Loucy (cell line): Measurements from ENCODE around the gene NHLRC4.

ENCODE experiments used
- H2AFZ ChIP-seq: fragments of 200-600 bp; sonication (generic); 2 replicates; pipeline ENCODE4 v1.6.0; 2016; ENCODE audit warnings: antibody characterized with exemption, mild to moderate bottlenecking, low read length, moderate library complexity
- H3F3A ChIP-seq: fragments of 200-600 bp; 2 replicates; pipeline ENCODE4 v1.6.0; 2016; ENCODE audit warnings: antibody characterized with exemption, low read depth, mild to moderate bottlenecking
- H3K27me3 ChIP-seq: fragments of 200-600 bp; sonication (generic); 2 replicates; pipeline ENCODE4 v1.6.1; 2014; ENCODE audit warnings: low read length, mild to moderate bottlenecking; ENCODE audit not compliant: insufficient read depth, poor library complexity, severe bottlenecking
- H3K36me3 ChIP-seq: fragments of 200-600 bp; sonication (generic); 2 replicates; pipeline ENCODE4 v1.6.1; 2016; ENCODE audit warnings: low read length; ENCODE audit not compliant: insufficient read depth
- H3K4me1 ChIP-seq: fragments of 200-600 bp; sonication (generic); 2 replicates; pipeline ENCODE4 v1.5.1; 2014; ENCODE audit warnings: low read length, mild to moderate bottlenecking; ENCODE audit not compliant: insufficient read depth, poor library complexity, severe bottlenecking
- H3K4me2 ChIP-seq: fragments of 200-600 bp; sonication (generic); 2 replicates; pipeline ENCODE4 v1.6.0; 2014; ENCODE audit warnings: antibody characterized with exemption, low read length, low read depth, mild to moderate bottlenecking; ENCODE audit not compliant: poor library complexity, severe bottlenecking
- H3K4me3 ChIP-seq: fragments of 200-600 bp; sonication (generic); 2 replicates; pipeline ENCODE4 v1.5.1; 2014; ENCODE audit warnings: low read length, mild to moderate bottlenecking, mixed read lengths; ENCODE audit not compliant: poor library complexity, severe bottlenecking
- H3K79me2 ChIP-seq: fragments of 200-600 bp; sonication (generic); 2 replicates; pipeline ENCODE4 v1.6.1; 2014; ENCODE audit warnings: low read length; ENCODE audit not compliant: insufficient read depth
- H3K9ac ChIP-seq: fragments of 200-600 bp; sonication (generic); 2 replicates; pipeline ENCODE4 v1.6.0; 2014; ENCODE audit warnings: mild to moderate bottlenecking, low read depth, low read length, moderate library complexity; ENCODE audit not compliant: poor library complexity, severe bottlenecking
- H3K9me2 ChIP-seq: fragments of 200-600 bp; sonication (generic); replicated peaks from 2 replicates; pipeline ENCODE4 v1.6.1; 2016; ENCODE audit warnings: low read depth, low read length, mixed read lengths
- H3K9me3 ChIP-seq: fragments of 200-600 bp; sonication (generic); 2 replicates; pipeline ENCODE4 v1.6.1; 2014; ENCODE audit warnings: mild to moderate bottlenecking, antibody characterized with exemption, low read length, low read depth; ENCODE audit not compliant: insufficient read depth
- H4K20me1 ChIP-seq: fragments of 200-600 bp; sonication (generic); 2 replicates; pipeline ENCODE4 v1.6.0; 2014; ENCODE audit warnings: antibody characterized with exemption, low read length, mild to moderate bottlenecking; ENCODE audit not compliant: insufficient read depth, poor library complexity, severe bottlenecking
- EZH2phosphoT487 ChIP-seq: fragments of 200-600 bp; IDR thresholded peaks from 2 replicates; pipeline ENCODE4 v1.6.1; 2018; ENCODE audit warnings: antibody characterized with exemption, mild to moderate bottlenecking, moderate library complexity, borderline replicate concordance
- TF ChIP-seq, protein P1 (sequence below): fragments of 200-600 bp; sonication (generic); conservative IDR thresholded peaks from 2 replicates; pipeline ENCODE4 v1.5.1; 2014; ENCODE audit warnings: mild to moderate bottlenecking, antibody characterized with exemption, low read length

The NHLRC4 gene

DNA sequence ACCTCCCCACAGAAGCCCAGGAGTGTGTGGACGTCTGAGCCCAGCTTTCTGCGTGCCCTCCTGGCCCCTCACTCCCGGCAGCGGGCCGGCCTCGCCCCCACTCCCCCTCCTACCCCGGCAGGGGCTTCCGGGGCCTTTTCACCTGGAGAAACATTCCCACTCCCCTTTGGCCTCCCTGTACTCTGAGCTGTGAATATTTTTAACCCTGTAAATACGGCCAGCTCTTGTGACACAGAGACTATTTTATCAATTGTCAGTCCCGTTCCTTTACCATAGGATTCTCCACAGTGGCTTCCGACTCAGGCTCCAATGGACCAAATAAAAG is 12.5 kb upstream of the NHLRC4 start:
- TF ChIP-seq EZH2phosphoT487: no peak
- TF ChIP-seq, protein P1, sequence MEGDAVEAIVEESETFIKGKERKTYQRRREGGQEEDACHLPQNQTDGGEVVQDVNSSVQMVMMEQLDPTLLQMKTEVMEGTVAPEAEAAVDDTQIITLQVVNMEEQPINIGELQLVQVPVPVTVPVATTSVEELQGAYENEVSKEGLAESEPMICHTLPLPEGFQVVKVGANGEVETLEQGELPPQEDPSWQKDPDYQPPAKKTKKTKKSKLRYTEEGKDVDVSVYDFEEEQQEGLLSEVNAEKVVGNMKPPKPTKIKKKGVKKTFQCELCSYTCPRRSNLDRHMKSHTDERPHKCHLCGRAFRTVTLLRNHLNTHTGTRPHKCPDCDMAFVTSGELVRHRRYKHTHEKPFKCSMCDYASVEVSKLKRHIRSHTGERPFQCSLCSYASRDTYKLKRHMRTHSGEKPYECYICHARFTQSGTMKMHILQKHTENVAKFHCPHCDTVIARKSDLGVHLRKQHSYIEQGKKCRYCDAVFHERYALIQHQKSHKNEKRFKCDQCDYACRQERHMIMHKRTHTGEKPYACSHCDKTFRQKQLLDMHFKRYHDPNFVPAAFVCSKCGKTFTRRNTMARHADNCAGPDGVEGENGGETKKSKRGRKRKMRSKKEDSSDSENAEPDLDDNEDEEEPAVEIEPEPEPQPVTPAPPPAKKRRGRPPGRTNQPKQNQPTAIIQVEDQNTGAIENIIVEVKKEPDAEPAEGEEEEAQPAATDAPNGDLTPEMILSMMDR: no peak
- H3K79me2 ChIP-seq: no peaks in the 10 kb centered on the region
- no peaks in the 10 kb centered on the region for H3K27me3 ChIP-seq
- no peaks in the 10 kb centered on the region for H4K20me1 ChIP-seq
- no peaks in the 10 kb centered on the region for H3F3A ChIP-seq
- no peak overlapping the region for H3K4me3 ChIP-seq
- H3K4me2 ChIP-seq: no peak overlapping the region
- no peaks in the 10 kb centered on the region for H3K9me3 ChIP-seq
- no peaks in the 10 kb centered on the region for H3K36me3 ChIP-seq
- H3K9me2 ChIP-seq: no peaks in the 10 kb centered on the region
- no peak overlapping the region for H2AFZ ChIP-seq
- no peaks in the 10 kb centered on the region for H3K4me1 ChIP-seq
- no peak overlapping the region for H3K9ac ChIP-seq

DNA sequence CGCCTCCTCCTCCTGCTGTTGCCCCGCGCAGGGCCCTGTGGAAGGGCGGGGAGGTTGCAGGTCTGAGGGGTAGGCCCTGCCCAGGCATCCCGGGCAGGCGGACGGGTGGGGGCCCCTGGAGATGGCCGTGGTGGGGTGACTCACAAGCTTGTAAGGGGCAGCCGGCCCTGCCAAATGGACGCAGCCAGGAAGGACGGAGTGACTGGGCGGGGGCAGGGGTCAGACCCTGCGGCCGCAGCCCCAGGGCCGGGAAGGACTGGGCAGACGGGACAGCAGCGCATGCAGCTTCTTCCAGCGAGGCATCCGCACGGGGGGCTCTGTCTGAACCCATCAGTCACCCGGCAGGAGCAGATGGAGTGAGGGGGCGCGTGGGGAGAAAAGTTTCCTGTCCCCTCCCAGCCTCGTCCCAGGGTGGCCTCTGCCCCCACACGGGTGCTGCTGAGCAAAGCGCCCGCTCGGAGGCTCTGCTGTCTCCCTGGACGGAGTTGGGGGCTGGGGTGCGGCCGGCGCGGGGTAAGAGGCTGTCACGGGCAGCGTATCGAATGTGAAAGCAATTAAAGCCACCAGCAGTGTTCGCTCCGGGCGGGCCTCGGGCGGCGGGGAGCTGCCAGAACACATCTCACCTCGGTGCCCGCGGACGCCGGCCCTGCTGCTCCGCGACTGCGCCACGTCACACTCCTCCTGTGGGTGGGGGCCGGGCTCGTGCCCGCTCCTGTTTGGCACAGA is 12.0 kb upstream of the NHLRC4 start:
- H3K9me2 ChIP-seq: no peaks in the 10 kb centered on the region
- no peak overlapping the region for H3K9ac ChIP-seq
- H3K4me1 ChIP-seq: no peaks in the 10 kb centered on the region
- H2AFZ ChIP-seq: no peak overlapping the region
- H3K79me2 ChIP-seq: no peaks in the 10 kb centered on the region
- TF ChIP-seq, protein P1: no peak
- no peak for TF ChIP-seq EZH2phosphoT487
- no peaks in the 10 kb centered on the region for H4K20me1 ChIP-seq
- H3K9me3 ChIP-seq: no peaks in the 10 kb centered on the region
- no peak overlapping the region for H3K4me3 ChIP-seq
- H3K27me3 ChIP-seq: no peaks in the 10 kb centered on the region
- no peaks in the 10 kb centered on the region for H3F3A ChIP-seq
- no peak overlapping the region for H3K4me2 ChIP-seq
- no peaks in the 10 kb centered on the region for H3K36me3 ChIP-seq

DNA sequence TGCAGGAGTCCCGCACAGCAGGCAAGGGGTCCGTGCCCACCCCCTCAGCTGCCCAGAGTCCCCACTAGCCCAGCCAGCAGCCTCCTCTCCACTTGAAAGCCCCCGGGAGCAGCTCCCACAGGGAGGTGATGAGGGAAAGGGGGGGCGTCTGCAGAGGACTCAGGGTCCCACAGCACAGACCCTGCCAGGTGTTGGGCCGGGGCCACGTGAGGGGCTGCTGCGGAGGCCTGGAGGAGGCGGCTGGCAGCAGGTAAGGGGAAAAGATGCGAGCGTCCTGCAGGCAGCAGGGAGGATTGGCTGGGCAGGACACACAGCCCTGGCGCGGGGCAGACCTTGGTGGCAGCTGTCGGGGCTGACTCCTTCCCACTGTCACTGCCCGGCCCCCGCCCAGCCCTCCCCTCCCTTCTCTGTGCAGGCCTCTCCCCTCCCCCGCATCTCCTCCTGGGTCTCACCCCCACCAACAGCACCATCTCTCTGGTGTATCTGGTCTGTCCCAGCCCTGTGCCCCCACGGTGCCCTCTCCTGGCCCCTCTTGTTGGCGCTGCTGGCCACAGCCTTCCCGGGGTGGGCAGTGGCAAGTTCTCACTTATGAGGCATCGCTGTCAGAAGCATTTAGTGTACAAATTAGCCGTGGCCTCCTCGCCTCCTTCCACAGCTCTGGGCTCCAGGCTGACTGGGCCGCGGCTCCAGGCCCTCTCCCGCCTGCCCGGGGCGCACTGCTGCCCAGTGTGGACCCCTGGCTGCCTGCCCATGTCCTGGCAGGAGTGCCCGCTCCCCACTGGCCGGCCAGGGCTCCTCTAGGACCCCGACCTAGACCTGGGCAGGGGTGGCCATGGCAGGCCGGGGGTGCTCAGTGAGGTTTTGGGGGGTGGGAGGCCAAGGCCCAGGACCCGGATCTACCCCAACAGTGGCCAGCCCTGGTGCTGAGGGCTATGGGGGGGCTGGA is 11.0 kb upstream of the NHLRC4 start:
- TF ChIP-seq, protein P1: no peak
- no peak overlapping the region for H3K4me3 ChIP-seq
- no peaks in the 10 kb centered on the region for H3K27me3 ChIP-seq
- no peak overlapping the region for H3K9ac ChIP-seq
- H3K36me3 ChIP-seq: no peaks in the 10 kb centered on the region
- no peak overlapping the region for H2AFZ ChIP-seq
- no peaks in the 10 kb centered on the region for H3K9me2 ChIP-seq
- no peaks in the 10 kb centered on the region for H3K9me3 ChIP-seq
- no peaks in the 10 kb centered on the region for H3F3A ChIP-seq
- H3K4me1 ChIP-seq: no peaks in the 10 kb centered on the region
- H3K4me2 ChIP-seq: no peak overlapping the region
- H4K20me1 ChIP-seq: no peaks in the 10 kb centered on the region
- H3K79me2 ChIP-seq: no peaks in the 10 kb centered on the region
